SU-DHL-6 (cell line): ENCODE data around the gene SEM1.

Source experiments
- H2AFZ ChIP-seq: fragments of 200-600 bp; sonication (generic); 2 replicates; pipeline ENCODE4 v1.6.1; 2014; ENCODE audit warnings: low read depth, mild to moderate bottlenecking, moderate library complexity, mixed read lengths, antibody characterized with exemption, low read length; ENCODE audit not compliant: severe bottlenecking
- H3F3A ChIP-seq: fragments of 200-600 bp; shearing (Covaris generic); 2 replicates; pipeline ENCODE4 v1.6.0; 2016; ENCODE audit warnings: antibody characterized with exemption, mild to moderate bottlenecking; ENCODE audit not compliant: insufficient read depth
- H3K27ac ChIP-seq: fragments of 200-600 bp; sonication (generic); 2 replicates; pipeline ENCODE4 v1.5.1; 2016; ENCODE audit warnings: low read depth, mild to moderate bottlenecking, low read length, moderate library complexity, mixed read lengths
- H3K27me3 ChIP-seq: fragments of 200-600 bp; sonication (generic), shearing (Covaris generic); 2 replicates; pipeline ENCODE4 v1.6.0; 2014; ENCODE audit warnings: mild to moderate bottlenecking, low read length
- H3K36me3 ChIP-seq: fragments of 200-600 bp; sonication (generic); 2 replicates; pipeline ENCODE4 v1.6.1; 2014; ENCODE audit warnings: mild to moderate bottlenecking, low read length, mixed read lengths
- H3K4me2 ChIP-seq: fragments of 300-600, 200-600 bp; shearing (Covaris generic), sonication (generic); 2 replicates; pipeline ENCODE4 v1.6.0; 2014; ENCODE audit warnings: low read length, low read depth, mild to moderate bottlenecking; ENCODE audit not compliant: poor library complexity, severe bottlenecking
- H3K4me3 ChIP-seq: fragments of 200-600 bp; sonication (generic); 2 replicates; pipeline ENCODE4 v1.5.1; 2014; ENCODE audit warnings: antibody characterized with exemption, low read length, mild to moderate bottlenecking, mixed read lengths; ENCODE audit not compliant: insufficient read depth, poor library complexity, severe bottlenecking
- H3K79me2 ChIP-seq: fragments of 200-600 bp; sonication (generic); 2 replicates; pipeline ENCODE4 v1.6.1; 2014; ENCODE audit warnings: mild to moderate bottlenecking, low read length, moderate library complexity; ENCODE audit not compliant: insufficient read depth
- H3K9ac ChIP-seq: fragments of 200-600 bp; sonication (generic); 2 replicates; pipeline ENCODE4 v1.7.0; 2014; ENCODE audit warnings: mild to moderate bottlenecking, low read length
- H3K9me2 ChIP-seq: fragments of 200-600 bp; sonication (generic); replicated peaks from 2 replicates; pipeline ENCODE4 v1.6.1; 2014; ENCODE audit warnings: low read length; ENCODE audit not compliant: insufficient read depth
- H3K9me3 ChIP-seq: fragments of 200-600 bp; sonication (generic); 2 replicates; pipeline ENCODE4 v1.6.1; 2014; ENCODE audit warnings: low read length, mixed read lengths; ENCODE audit not compliant: insufficient read depth
- H4K20me1 ChIP-seq: fragments of 200-600 bp; sonication (generic); 2 replicates; pipeline ENCODE4 v1.6.1; 2014; ENCODE audit warnings: low read depth, mild to moderate bottlenecking, antibody characterized with exemption, low read length, moderate library complexity, mixed read lengths
- EZH2phosphoT487 ChIP-seq: fragments of 200-600 bp; sonication (generic), shearing (Covaris generic); conservative IDR thresholded peaks from 2 replicates; pipeline ENCODE4 v1.6.1; 2018; ENCODE audit warnings: mild to moderate bottlenecking, antibody characterized with exemption, low read length, moderate library complexity, mixed read lengths
- TF ChIP-seq, protein P1 (sequence below): fragments of 200-600 bp; sonication (generic); IDR thresholded peaks from one replicate; pipeline ENCODE4 v1.5.1; 2017; ENCODE audit warnings: antibody characterized with exemption, mild to moderate bottlenecking, low read length, moderate library complexity; ENCODE audit not compliant: insufficient read depth, poor library complexity, severe bottlenecking

Gene SEM1

DNA sequence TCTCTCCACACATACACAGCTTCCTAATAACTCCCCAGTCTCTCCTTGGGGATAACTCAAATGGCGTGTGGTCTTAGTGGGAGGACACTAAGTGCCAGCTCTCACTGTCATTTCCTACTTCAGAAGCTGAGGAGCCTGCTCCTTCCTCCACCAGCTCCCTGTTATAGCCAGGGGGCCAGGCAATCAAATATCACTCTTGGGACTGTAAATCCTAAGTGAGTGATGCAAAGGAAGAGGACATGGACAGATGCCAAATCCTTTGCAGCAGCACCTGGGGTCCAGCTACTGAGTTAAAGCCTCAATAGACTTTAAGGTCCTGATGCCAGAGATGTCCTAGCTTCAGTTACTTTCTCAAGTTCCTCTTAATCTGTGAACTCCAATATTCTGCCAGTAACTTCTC, 34.1 kb downstream of the SEM1 start:
- Histone ChIP-seq H3F3A (no peaks in the 10 kb centered on the region), H3K9ac (no peak overlapping the region), H3K9me3 (no peaks in the 10 kb centered on the region), H3K36me3 (no peaks in the 10 kb centered on the region), H2AFZ (no peak overlapping the region), H3K27ac (no peak overlapping the region), H3K9me2 (no peaks in the 10 kb centered on the region), H3K4me2 (no peak overlapping the region), H3K4me3 (no peak overlapping the region), H3K27me3 (no peaks in the 10 kb centered on the region), H4K20me1 (no peaks in the 10 kb centered on the region), H3K79me2 (no peaks in the 10 kb centered on the region)
- TF ChIP-seq, protein P1, sequence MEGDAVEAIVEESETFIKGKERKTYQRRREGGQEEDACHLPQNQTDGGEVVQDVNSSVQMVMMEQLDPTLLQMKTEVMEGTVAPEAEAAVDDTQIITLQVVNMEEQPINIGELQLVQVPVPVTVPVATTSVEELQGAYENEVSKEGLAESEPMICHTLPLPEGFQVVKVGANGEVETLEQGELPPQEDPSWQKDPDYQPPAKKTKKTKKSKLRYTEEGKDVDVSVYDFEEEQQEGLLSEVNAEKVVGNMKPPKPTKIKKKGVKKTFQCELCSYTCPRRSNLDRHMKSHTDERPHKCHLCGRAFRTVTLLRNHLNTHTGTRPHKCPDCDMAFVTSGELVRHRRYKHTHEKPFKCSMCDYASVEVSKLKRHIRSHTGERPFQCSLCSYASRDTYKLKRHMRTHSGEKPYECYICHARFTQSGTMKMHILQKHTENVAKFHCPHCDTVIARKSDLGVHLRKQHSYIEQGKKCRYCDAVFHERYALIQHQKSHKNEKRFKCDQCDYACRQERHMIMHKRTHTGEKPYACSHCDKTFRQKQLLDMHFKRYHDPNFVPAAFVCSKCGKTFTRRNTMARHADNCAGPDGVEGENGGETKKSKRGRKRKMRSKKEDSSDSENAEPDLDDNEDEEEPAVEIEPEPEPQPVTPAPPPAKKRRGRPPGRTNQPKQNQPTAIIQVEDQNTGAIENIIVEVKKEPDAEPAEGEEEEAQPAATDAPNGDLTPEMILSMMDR, result no peak
- TF ChIP-seq EZH2phosphoT487, result no peak

- Histone ChIP-seq H3K27ac (no peak overlapping the region), H2AFZ (no peak overlapping the region), H3F3A (no peaks in the 10 kb centered on the region), H3K79me2 (no peaks in the 10 kb centered on the region), H3K9me3 (no peaks in the 10 kb centered on the region), H3K4me3 (no peak overlapping the region), H3K4me2 (no peak overlapping the region), H3K9me2 (no peaks in the 10 kb centered on the region), H3K9ac (no peak overlapping the region), H3K36me3 (no peaks in the 10 kb centered on the region), H3K27me3 (no peaks in the 10 kb centered on the region), H4K20me1 (no peaks in the 10 kb centered on the region)
- TF ChIP-seq, protein P1, result no peak
- no peak for TF ChIP-seq EZH2phosphoT487
Measured at GRCh38 chr7:96674565-96674964, 35.1 kb downstream of the SEM1 start.

DNA sequence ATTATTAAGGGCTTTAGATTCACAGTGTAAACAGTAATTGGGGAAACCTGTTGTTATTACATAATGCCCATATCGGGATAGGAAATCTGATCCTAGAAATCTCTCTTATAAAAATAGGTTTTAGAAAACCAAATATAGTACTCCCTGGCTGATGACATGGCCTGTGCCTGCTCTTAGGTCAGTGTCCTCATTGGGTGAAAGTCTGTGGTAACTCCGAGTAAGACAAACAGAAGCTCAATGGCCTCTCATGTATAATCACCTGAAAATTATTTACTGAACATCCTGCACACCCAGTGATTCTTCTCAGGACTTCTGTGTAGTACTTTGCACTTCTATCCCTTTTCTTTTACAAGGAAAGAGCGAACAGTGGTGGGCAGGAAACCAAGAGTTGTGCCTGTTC, 37.8 kb downstream of the SEM1 start:
- H3K79me2 ChIP-seq, result no peaks in the 10 kb centered on the region
- H3K9me3 ChIP-seq, result no peaks in the 10 kb centered on the region
- H2AFZ ChIP-seq, result no peak overlapping the region
- no peaks in the 10 kb centered on the region for H3F3A ChIP-seq
- no peaks in the 10 kb centered on the region for H3K36me3 ChIP-seq
- H3K4me3 ChIP-seq, result no peak overlapping the region
- H3K9ac ChIP-seq, result no peak overlapping the region
- H3K27me3 ChIP-seq, result no peaks in the 10 kb centered on the region
- TF ChIP-seq EZH2phosphoT487, result no peak
- no peak overlapping the region for H3K4me2 ChIP-seq
- no peaks in the 10 kb centered on the region for H3K9me2 ChIP-seq
- no peak overlapping the region for H3K27ac ChIP-seq
- H4K20me1 ChIP-seq, result no peaks in the 10 kb centered on the region

DNA sequence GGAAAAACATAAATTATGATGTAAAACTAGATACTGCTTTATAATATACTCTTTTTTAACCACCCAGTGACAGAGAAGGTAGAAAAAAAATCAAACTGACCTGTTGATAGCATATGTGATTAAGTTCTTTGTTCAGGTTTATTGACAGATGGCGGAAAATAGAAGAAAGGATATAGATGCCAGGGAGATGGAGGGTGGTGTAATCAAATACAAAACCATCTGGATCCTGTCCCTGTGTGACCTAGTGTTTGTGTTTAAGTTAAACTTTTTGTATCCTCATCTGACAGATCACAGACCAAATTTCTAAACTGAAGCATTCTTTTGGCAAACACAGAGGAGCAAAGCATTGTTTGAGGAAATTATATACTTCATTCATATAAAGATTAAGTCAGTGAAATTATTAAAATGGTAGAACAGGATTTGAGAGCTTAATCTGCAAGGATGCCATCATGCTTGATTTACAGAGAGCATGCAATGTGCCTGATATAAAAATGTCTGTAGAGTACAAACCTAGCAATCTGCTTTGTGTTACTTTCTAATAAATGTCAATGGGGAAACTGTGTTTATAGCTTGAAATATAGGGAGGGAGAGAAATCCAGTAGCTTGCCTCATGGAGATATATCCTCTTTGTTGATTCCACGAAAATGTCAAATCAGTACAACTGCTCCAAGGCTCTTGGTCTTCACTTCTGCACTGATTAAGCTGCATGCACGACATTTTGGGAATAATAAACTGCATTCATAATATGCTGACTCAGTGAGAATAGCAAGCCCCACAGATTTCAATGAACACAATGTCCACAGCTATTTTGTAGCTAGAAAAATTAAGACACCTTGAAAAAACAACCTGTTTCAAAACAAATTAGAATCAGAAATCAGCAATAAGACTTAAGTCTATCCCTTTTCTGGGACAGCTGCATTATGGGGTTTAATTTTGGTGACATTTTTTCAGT, 39.0 kb downstream of the SEM1 start:
- no peak overlapping the region for H3K4me3 ChIP-seq
- no peaks in the 10 kb centered on the region for H3K79me2 ChIP-seq
- no peaks in the 10 kb centered on the region for H3K27me3 ChIP-seq
- H3K36me3 ChIP-seq, result no peaks in the 10 kb centered on the region
- H3K27ac ChIP-seq, result no peak overlapping the region
- H3K4me2 ChIP-seq, result no peak overlapping the region
- H2AFZ ChIP-seq, result no peak overlapping the region
- TF ChIP-seq, protein P1, result no peak
- TF ChIP-seq EZH2phosphoT487, result no peak
- H3K9ac ChIP-seq, result no peak overlapping the region
- H3K9me2 ChIP-seq, result no peaks in the 10 kb centered on the region
- no peaks in the 10 kb centered on the region for H3F3A ChIP-seq
- no peaks in the 10 kb centered on the region for H4K20me1 ChIP-seq
- no peaks in the 10 kb centered on the region for H3K9me3 ChIP-seq
